Measurements from ENCODE around the gene CCDC201. TPM values are rescaled to one million over a fixed set of nuclear protein-coding genes. Genes with fewer than 3 reads are reported as not detected.

CCDC201 gene
- total and polyA plus RNA-seq, 2 of the 8 experiments (the other 6 are each of a cell fraction or from before 2014, with no cell fraction given): not detected

DNA sequence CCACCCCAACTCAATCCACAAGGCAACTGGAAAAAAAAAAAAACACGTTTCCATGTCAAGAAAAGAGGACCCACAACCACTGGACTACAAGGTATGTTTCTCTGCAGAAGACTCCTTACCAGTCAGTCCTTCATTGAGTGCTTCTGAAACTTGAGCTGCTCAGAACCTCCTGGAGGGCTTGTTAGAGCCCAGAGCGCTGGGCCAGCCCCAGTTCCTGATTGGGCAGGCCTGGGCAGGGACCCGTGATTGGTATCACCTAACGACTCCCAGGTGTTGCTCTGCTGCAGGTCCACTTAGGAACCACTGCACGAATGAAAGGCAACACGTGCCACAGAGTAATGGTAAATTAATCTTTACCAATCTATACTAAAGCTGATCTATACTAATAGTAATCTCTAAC is 473 bp upstream of the CCDC201 start (continued):
- no peak for TF ChIP-seq CHD1 (IDR thresholded peaks at IDR 0.05; ENCODE audit: low read depth, low read length)
- no peak for TF ChIP-seq RXRA (IDR thresholded peaks at IDR 0.05; ENCODE audit: insufficient read depth, low read depth, low read length)
- no peak for TF ChIP-seq ASH2L (IDR thresholded peaks at IDR 0.05; ENCODE audit: low read length)

Data from H1 (cell line).